Prostate gland (tissue), 2 donors: Measurements from ENCODE around the gene ATXN1.

Experiments used
- POLR2A ChIP-seq: fragments of 450-650 bp; IDR thresholded peaks from one replicate; pipeline ENCODE4 v1.6.1; 2016; ENCODE audit warnings: antibody characterized with exemption, mild to moderate bottlenecking
- TF ChIP-seq, protein P1 (sequence below), 4 experiments: fragments of 200-600 bp in 2 of 4; fragments of 450-650 bp in 2 of 4; sonication (generic) in 2 of 4; IDR thresholded peaks; 1 replicate in 3 of 4; 2 replicates in 1 of 4; pipeline ENCODE4 v1.5.1; 2016 to 2019; ENCODE audit warnings: antibody characterized with exemption in 4 of 4, mild to moderate bottlenecking in 2 of 4, moderate library complexity in 2 of 4

DNA sequence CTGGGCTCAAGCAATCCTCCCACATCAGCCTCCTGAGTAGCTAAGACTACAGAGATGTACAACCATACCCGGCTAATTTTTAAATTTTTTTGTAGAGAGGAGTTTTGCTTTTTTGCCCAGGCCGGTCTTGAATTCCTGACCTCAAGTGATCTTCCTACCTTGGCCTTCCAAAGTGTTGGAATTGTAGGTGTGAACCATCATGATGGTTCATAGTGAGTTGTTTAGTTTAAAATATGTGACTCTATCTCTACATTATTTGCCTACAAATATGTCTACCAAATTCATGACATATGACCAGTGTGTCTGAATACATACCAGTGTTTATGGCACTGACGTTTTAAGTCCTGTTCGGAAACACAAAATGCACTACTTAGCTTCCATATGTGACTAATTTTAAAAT, 367.9 kb downstream of the ATXN1 start:
- TF ChIP-seq POLR2A = no peak
- TF ChIP-seq, protein P1, sequence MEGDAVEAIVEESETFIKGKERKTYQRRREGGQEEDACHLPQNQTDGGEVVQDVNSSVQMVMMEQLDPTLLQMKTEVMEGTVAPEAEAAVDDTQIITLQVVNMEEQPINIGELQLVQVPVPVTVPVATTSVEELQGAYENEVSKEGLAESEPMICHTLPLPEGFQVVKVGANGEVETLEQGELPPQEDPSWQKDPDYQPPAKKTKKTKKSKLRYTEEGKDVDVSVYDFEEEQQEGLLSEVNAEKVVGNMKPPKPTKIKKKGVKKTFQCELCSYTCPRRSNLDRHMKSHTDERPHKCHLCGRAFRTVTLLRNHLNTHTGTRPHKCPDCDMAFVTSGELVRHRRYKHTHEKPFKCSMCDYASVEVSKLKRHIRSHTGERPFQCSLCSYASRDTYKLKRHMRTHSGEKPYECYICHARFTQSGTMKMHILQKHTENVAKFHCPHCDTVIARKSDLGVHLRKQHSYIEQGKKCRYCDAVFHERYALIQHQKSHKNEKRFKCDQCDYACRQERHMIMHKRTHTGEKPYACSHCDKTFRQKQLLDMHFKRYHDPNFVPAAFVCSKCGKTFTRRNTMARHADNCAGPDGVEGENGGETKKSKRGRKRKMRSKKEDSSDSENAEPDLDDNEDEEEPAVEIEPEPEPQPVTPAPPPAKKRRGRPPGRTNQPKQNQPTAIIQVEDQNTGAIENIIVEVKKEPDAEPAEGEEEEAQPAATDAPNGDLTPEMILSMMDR (IDR thresholded peaks at IDR 0.05) = no peak
